Mesenchymal stem cell (in vitro differentiated cells and primary cell): ENCODE measurements around the gene CFH.
"Not testable (repeated sequence)": the region's sequence is repeated elsewhere in the genome, so short reads cannot be mapped to it uniquely, and the experiment has no call there.

Experiments
- DNase-seq: peaks from one replicate; pipeline ENCODE4 v3.0.0-alpha.2; 2013
- H2AFZ ChIP-seq: one replicate; pipeline ENCODE4 v1.6.1; 2013; ENCODE audit warnings: low read depth, mild to moderate bottlenecking, control low read depth, inconsistent platforms, low read length, moderate library complexity
- H2AK5ac ChIP-seq: 2 replicates; pipeline ENCODE4 v1.6.1; 2013; ENCODE audit warnings: low read length, moderate library complexity, mild to moderate bottlenecking, inconsistent platforms; ENCODE audit not compliant: severe bottlenecking
- H2BK120ac ChIP-seq: one replicate; pipeline ENCODE4 v1.6.1; 2013; ENCODE audit warnings: low read depth, mild to moderate bottlenecking, inconsistent platforms, low read length, moderate library complexity
- H2BK12ac ChIP-seq, 2 experiments: one replicate each; pipeline ENCODE4 v1.6.1; 2013; ENCODE audit warnings: inconsistent platforms in 2 of 2, low read length in 2 of 2, mild to moderate bottlenecking in 2 of 2, moderate library complexity in 2 of 2, control low read depth in 1 of 2
- H2BK15ac ChIP-seq: one replicate; pipeline ENCODE4 v1.6.1; 2013; ENCODE audit warnings: mild to moderate bottlenecking, low read depth, inconsistent platforms; ENCODE audit not compliant: poor library complexity, severe bottlenecking
- H2BK5ac ChIP-seq: 2 replicates; pipeline ENCODE4 v1.6.1; 2013; ENCODE audit warnings: low read depth, mild to moderate bottlenecking, low read length, control low read depth, inconsistent platforms; ENCODE audit not compliant: poor library complexity, severe bottlenecking
- H3K14ac ChIP-seq, 2 experiments: one replicate each; pipeline ENCODE4 v1.6.1; 2013; ENCODE audit warnings: inconsistent platforms in 2 of 2, low read length in 2 of 2, control low read depth in 1 of 2, mild to moderate bottlenecking in 1 of 2, moderate library complexity in 1 of 2
- H3K18ac ChIP-seq, 2 experiments: one replicate each; pipeline ENCODE4 v1.6.1; 2013; ENCODE audit warnings: inconsistent platforms in 2 of 2, low read length in 2 of 2, control low read depth in 1 of 2, low read depth in 1 of 2, mild to moderate bottlenecking in 1 of 2
- H3K23ac ChIP-seq, 2 experiments: one replicate each; pipeline ENCODE4 v1.6.1; 2013; ENCODE audit warnings: inconsistent platforms in 2 of 2, low read length in 2 of 2, mild to moderate bottlenecking in 2 of 2, moderate library complexity in 2 of 2, control low read depth in 1 of 2
- H3K27ac ChIP-seq: 2 replicates; pipeline ENCODE4 v1.5.1; 2013; ENCODE audit warnings: mild to moderate bottlenecking, moderate library complexity, low read length, control low read depth, inconsistent platforms; ENCODE audit not compliant: poor library complexity, severe bottlenecking
- H3K27me3 ChIP-seq, 2 experiments: 2 replicates each; pipeline versions ENCODE4 v1.6.1 to v1.7.0; 2013; ENCODE audit warnings: low read length in 2 of 2, mild to moderate bottlenecking in 2 of 2, moderate library complexity in 2 of 2, control low read depth in 1 of 2, inconsistent platforms in 1 of 2; ENCODE audit not compliant: control insufficient read depth in 1 of 2, insufficient read depth in 1 of 2
- H3K36me3 ChIP-seq, 2 experiments: 2 replicates each; pipeline versions ENCODE4 v1.6.1 to v1.7.0; 2013; ENCODE audit warnings: low read length in 2 of 2, control low read depth in 1 of 2, inconsistent platforms in 1 of 2, low read depth in 1 of 2, mild to moderate bottlenecking in 1 of 2; ENCODE audit not compliant: insufficient read depth in 2 of 2, control insufficient read depth in 1 of 2
- H3K4ac ChIP-seq, 2 experiments: one replicate each; pipeline ENCODE4 v1.6.1; 2013; ENCODE audit warnings: inconsistent platforms in 2 of 2, low read length in 2 of 2, mild to moderate bottlenecking in 2 of 2, moderate library complexity in 2 of 2, control low read depth in 1 of 2, low read depth in 1 of 2
- H3K4me1 ChIP-seq: 2 replicates; pipeline ENCODE4 v1.6.1; 2013; ENCODE audit warnings: low read depth, low read length, control low read depth; ENCODE audit not compliant: control insufficient read depth, insufficient read depth
- H3K4me2 ChIP-seq: 2 replicates; pipeline ENCODE4 v1.6.1; 2013; ENCODE audit warnings: low read length, mild to moderate bottlenecking, inconsistent platforms; ENCODE audit not compliant: poor library complexity, severe bottlenecking
- H3K4me3 ChIP-seq, 2 experiments: 2 replicates each; pipeline versions ENCODE4 v1.5.1 to v1.7.0; 2013; ENCODE audit warnings: low read length in 2 of 2, mild to moderate bottlenecking in 2 of 2, control low read depth in 1 of 2, low read depth in 1 of 2; ENCODE audit not compliant: insufficient read depth in 1 of 2
- H3K79me1 ChIP-seq: replicated peaks from 2 replicates; pipeline ENCODE4 v1.6.1; 2013; ENCODE audit warnings: mild to moderate bottlenecking, control low read depth, low read length, inconsistent platforms; ENCODE audit not compliant: poor library complexity, severe bottlenecking
- H3K9ac ChIP-seq: 2 replicates; pipeline ENCODE4 v1.7.0; 2013; ENCODE audit warnings: mild to moderate bottlenecking, low read length, moderate library complexity
- H3K9me3 ChIP-seq: 2 replicates; pipeline ENCODE4 v1.7.0; 2013; ENCODE audit warnings: mild to moderate bottlenecking, low read length; ENCODE audit not compliant: control insufficient read depth
- H4K8ac ChIP-seq: one replicate; pipeline ENCODE4 v1.6.1; 2013; ENCODE audit warnings: inconsistent platforms, mild to moderate bottlenecking, low read length, moderate library complexity
- H4K91ac ChIP-seq: one replicate; pipeline ENCODE4 v1.6.1; 2013; ENCODE audit warnings: mild to moderate bottlenecking, low read length, inconsistent platforms
- WGBS: methylation state at CpG from one replicate; pipeline ENCODE4 v1.1.7; 2013; ENCODE audit warnings: mixed read lengths; 5-methylcytosine and 5-hydroxymethylcytosine counted together

Gene CFH

DNA sequence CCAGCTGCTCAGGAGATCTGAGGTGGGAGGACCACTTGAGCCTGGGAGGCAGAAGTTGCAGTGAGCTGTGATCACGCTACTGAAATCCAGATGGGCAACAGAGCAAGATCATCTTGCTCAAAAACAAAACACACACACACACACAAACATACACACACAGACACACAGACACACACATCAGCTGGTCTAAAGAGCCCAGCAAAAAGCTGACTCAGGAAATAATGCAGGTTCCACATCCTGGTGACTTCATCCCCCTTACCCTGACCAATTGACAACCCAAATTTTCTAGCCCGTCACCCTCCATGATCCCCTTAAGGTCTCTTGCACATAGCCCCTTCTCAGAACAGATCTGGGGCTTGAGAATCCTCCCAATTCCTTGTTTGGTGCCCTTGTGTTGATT is 58.0 kb downstream of the CFH start:
- H3K14ac ChIP-seq, H4K91ac ChIP-seq, H3K36me3 ChIP-seq, H4K8ac ChIP-seq, H2BK12ac ChIP-seq, H2BK5ac ChIP-seq, H3K4me3 ChIP-seq, H2BK15ac ChIP-seq, H3K9me3 ChIP-seq, H3K27ac ChIP-seq, H3K27me3 ChIP-seq, H2AK5ac ChIP-seq, H3K4me2 ChIP-seq, H2BK120ac ChIP-seq, H3K23ac ChIP-seq, DNase-seq, H3K4me1 ChIP-seq, H3K18ac ChIP-seq, H2AFZ ChIP-seq, H3K79me1 ChIP-seq, H3K9ac ChIP-seq, H3K4ac ChIP-seq: not testable (repeated sequence)
- 74% methylated on average over 2 of the region's 2 CpGs for WGBS

DNA sequence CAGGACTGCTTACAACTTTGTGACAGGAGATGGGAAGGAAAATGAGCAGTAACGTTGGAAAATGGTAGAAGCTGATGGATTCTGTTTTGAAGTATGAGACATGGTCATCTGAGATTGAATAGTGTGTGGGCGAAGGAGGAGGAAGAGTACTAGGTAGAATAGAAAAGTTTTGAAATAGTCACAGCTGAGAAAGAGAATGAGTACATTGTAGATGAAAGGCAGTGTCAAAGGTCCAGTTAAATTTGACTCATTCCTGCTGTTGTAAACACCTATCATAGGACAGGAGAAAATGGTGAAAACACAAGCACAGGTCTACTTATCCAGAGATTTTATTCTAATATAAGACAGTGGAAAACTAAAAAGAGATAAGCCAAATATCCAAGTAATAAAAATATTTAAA is 66.0 kb downstream of the CFH start:
- no peak overlapping the region for H3K27ac ChIP-seq
- H2AFZ ChIP-seq: no peak overlapping the region
- no peak overlapping the region for H3K4me3 ChIP-seq
- no peak for DNase-seq
- no peaks in the 10 kb centered on the region for H3K79me1 ChIP-seq
- no peak overlapping the region for H3K9ac ChIP-seq
- H3K36me3 ChIP-seq: no peaks in the 10 kb centered on the region
- 78% methylated on average over 2 of the region's 2 CpGs for WGBS
- no peak overlapping the region for H3K23ac ChIP-seq
- no peak overlapping the region for H2BK120ac ChIP-seq
- H2BK12ac ChIP-seq: no peak overlapping the region
- H4K8ac ChIP-seq: no peak overlapping the region
- no peak overlapping the region for H3K18ac ChIP-seq
- no peaks in the 10 kb centered on the region for H3K9me3 ChIP-seq
- no peak overlapping the region for H2BK15ac ChIP-seq
- H4K91ac ChIP-seq: no peak overlapping the region
- H3K4me1 ChIP-seq: no peaks in the 10 kb centered on the region
- no peak overlapping the region for H2AK5ac ChIP-seq
- no peak overlapping the region for H3K14ac ChIP-seq
- H3K4me2 ChIP-seq: no peak overlapping the region
- no peak overlapping the region for H2BK5ac ChIP-seq
- H3K4ac ChIP-seq: no peak overlapping the region
- H3K27me3 ChIP-seq: no peaks in the 10 kb centered on the region

DNA sequence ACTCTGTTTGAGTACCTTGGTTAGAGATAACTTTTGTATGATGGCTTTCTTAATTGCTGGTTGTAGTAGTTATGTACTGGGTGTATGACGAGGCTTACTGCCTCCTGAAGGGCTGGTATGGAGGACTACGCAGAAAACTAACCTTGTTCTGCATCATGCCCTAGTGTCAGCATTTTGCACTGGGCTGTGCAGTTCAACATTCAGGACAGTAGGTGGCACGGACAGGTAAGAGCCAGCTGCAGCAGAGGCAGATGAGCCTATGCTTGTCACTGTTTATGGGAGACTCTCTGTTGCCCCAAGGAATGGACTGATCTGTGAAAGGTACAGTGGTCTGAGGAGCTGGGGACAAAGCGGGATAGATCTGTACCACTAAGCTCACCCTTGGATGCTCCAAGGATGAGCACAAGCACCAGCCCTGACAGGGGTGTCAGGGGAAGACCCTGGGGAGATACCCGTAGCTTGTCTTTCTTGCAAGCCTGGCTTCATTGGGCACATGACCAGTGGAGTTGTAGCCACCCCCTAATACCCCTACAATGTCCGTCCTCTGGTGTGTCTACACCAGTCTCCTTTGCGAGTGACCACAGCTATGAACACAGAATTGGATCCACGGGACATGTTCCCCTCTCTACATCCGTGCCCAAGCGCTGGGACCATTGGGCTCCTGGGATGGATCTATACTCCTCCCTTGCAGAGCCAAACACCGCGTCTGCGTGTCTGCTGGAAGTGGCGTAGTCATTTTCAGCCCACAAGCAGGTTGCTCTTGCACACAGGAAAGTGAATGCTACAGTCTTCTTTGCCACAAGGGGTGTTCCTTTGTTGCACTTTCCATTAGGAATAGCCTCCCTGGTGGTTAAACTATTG is 71.7 kb downstream of the CFH start:
- Histone ChIP-seq H3K79me1 (peaks cover 6% of the 10 kb centered on the region), H3K4me2 (no peak overlapping the region), H4K91ac (no peak overlapping the region), H2AFZ (no peak overlapping the region), H2BK5ac (no peak overlapping the region), H3K4ac (no peak overlapping the region), H3K9ac (no peak overlapping the region), H3K4me1 (no peaks in the 10 kb centered on the region), H3K9me3 (no peaks in the 10 kb centered on the region), H3K36me3 (peaks cover 0 to 12% of the 10 kb centered on the region in 2 experiments), H4K8ac (no peak overlapping the region), H3K14ac (no peak overlapping the region), H2BK12ac (no peak overlapping the region), H3K18ac (no peak overlapping the region), H2AK5ac (no peak overlapping the region), H3K27me3 (no peaks in the 10 kb centered on the region), H2BK120ac (no peak overlapping the region), H2BK15ac (no peak overlapping the region), H3K27ac (no peak overlapping the region), H3K23ac (no peak overlapping the region), H3K4me3 (no peak overlapping the region)
- DNase-seq: peak; percentile 26
- 77% methylated on average over 14 of the region's 14 CpGs for WGBS

GRCh38 chr1:196732526-196732925 is 80.7 kb downstream of the CFH start:
- Histone ChIP-seq H3K4me2 (no peak overlapping the region), H2BK5ac (no peak overlapping the region), H2AK5ac (no peak overlapping the region), H3K23ac (no peak overlapping the region), H4K8ac (no peak overlapping the region), H3K27ac (no peak overlapping the region), H3K27me3 (no peaks in the 10 kb centered on the region), H3K14ac (no peak overlapping the region), H3K9me3 (peaks cover 10% of the 10 kb centered on the region), H2BK12ac (no peak overlapping the region), H3K9ac (no peak overlapping the region), H2AFZ (no peak overlapping the region), H3K4me3 (no peak overlapping the region), H3K79me1 (peaks cover 8% of the 10 kb centered on the region), H3K36me3 (no peaks in the 10 kb centered on the region), H3K4me1 (no peaks in the 10 kb centered on the region), H2BK120ac (no peak overlapping the region), H2BK15ac (no peak overlapping the region), H3K18ac (no peak overlapping the region), H4K91ac (no peak overlapping the region), H3K4ac (no peak overlapping the region)
- DNase-seq: peak; percentile 3
- 80% methylated on average over 1 of the region's 2 CpGs for WGBS
